ENCODE data around the gene INSYN2B. TPM values are rescaled to one million over a fixed set of nuclear protein-coding genes. Genes with fewer than 3 reads are reported as not detected.
A peak's percentile ranks its signal among the peaks of the same experiment; 100 is the strongest.

INSYN2B gene
- not detected for total RNA-seq
- total RNA-seq (2013): not detected

- ATAC-seq: peak in 2 of 3 donors; percentile 27 to 46
- Histone ChIP-seq H3K27ac (ENCODE audit: low read length) (no peak within 1 kb of the TSS), H3K36me3 (ENCODE audit: control insufficient read depth, insufficient read depth, low read length) (peaks cover 24% of the 10 kb centered on the region), H3K4me3 (ENCODE audit: low read length) (no peak within 1 kb of the TSS), H3K4me1 (ENCODE audit: control insufficient read depth, insufficient read depth, low read length) (no peaks in the 10 kb centered on the region), H3K9me3 (ENCODE audit: control insufficient read depth, insufficient read depth, low read length) (no peaks in the 10 kb centered on the region), H3K27me3 (ENCODE audit: control insufficient read depth, insufficient read depth, low read length) (no peaks in the 10 kb centered on the region)
- intact Hi-C loops (cut with micrococcal nuclease): no loop called here
- no peak within 1 kb of the TSS for H3K27ac Mint-ChIP-seq
- H3K4me3 Mint-ChIP-seq: no peak within 1 kb of the TSS
- TF ChIP-seq CTCF (IDR thresholded peaks at IDR 0.05): no peak
- H3K27me3 Mint-ChIP-seq (ENCODE audit: low read depth in 2 of 2): no peaks in the 10 kb centered on the region
- peaks cover 12% of the 10 kb centered on the region for H3K36me3 Mint-ChIP-seq
- 98% methylated on average over 6 of the region's 11 CpGs for WGBS (ENCODE audit: insufficient coverage)
- DNase-seq: peak in 1 of 2 donors; percentile 15
- H3K9me3 Mint-ChIP-seq: no peaks in the 10 kb centered on the region
- H3K4me1 Mint-ChIP-seq: peaks cover 27 to 38% of the 10 kb centered on the region in 2 donors
Measured at GRCh38 chr5:169980418-169981053, at the start of gene INSYN2B. Gene INSYN2B, minus strand, starts transcription at chr5:169980495. Its CDS starts 96,597 bp downstream, at chr5:169883898.

GRCh38 chr5:170028124-170028523, 47.8 kb upstream of the INSYN2B start:
- peaks cover 33% of the 10 kb centered on the region for H3K36me3 Mint-ChIP-seq
- no peak for TF ChIP-seq CTCF (IDR thresholded peaks at IDR 0.05)
- no peak overlapping the region for H3K4me3 ChIP-seq (ENCODE audit: low read length)

GRCh38 chr5:170025853-170026252, 45.6 kb upstream of the INSYN2B start:
- DNase-seq (no peak), ATAC-seq (no peak)
- Mint-ChIP-seq H3K4me1 (peaks cover 0 to 5% of the 10 kb centered on the region in 2 donors), H3K4me3 (no peak overlapping the region), H3K27me3 (ENCODE audit: low read depth in 2 of 2) (no peaks in the 10 kb centered on the region), H3K27ac (no peak overlapping the region), H3K36me3 (peaks cover 40% of the 10 kb centered on the region), H3K9me3 (no peaks in the 10 kb centered on the region)
- Histone ChIP-seq H3K36me3 (ENCODE audit: control insufficient read depth, insufficient read depth, low read length) (peaks cover 69% of the 10 kb centered on the region), H3K4me1 (ENCODE audit: control insufficient read depth, insufficient read depth, low read length) (no peaks in the 10 kb centered on the region), H3K4me3 (ENCODE audit: low read length) (no peak overlapping the region), H3K9me3 (ENCODE audit: control insufficient read depth, insufficient read depth, low read length) (no peaks in the 10 kb centered on the region), H3K27me3 (ENCODE audit: control insufficient read depth, insufficient read depth, low read length) (no peaks in the 10 kb centered on the region), H3K27ac (ENCODE audit: low read length) (no peak overlapping the region)
- intact Hi-C loops (cut with micrococcal nuclease): no loop called here
- TF ChIP-seq CTCF (IDR thresholded peaks at IDR 0.05): no peak
- 97% methylated on average over 8 of the region's 8 CpGs for WGBS (ENCODE audit: insufficient coverage)

More at GRCh38 chr5:170028124-170028523, 47.8 kb upstream of the INSYN2B start:
- peaks cover 58% of the 10 kb centered on the region for H3K36me3 ChIP-seq (ENCODE audit: control insufficient read depth, insufficient read depth, low read length)
- ATAC-seq (no peak), DNase-seq (no peak)
- intact Hi-C loops (cut with micrococcal nuclease): no loop called here
- no peaks in the 10 kb centered on the region for H3K4me1 ChIP-seq (ENCODE audit: control insufficient read depth, insufficient read depth, low read length)
- H3K27me3 Mint-ChIP-seq (ENCODE audit: low read depth in 2 of 2): no peaks in the 10 kb centered on the region
- H3K27ac ChIP-seq (ENCODE audit: low read length): no peak overlapping the region
- H3K27ac Mint-ChIP-seq: peak overlapping the region in 1 of 2 donors; percentile 20
- WGBS (ENCODE audit: insufficient coverage): 90% methylated on average over 2 of the region's 2 CpGs
- H3K27me3 ChIP-seq (ENCODE audit: control insufficient read depth, insufficient read depth, low read length): no peaks in the 10 kb centered on the region
- H3K4me1 Mint-ChIP-seq: peaks cover 0 to 5% of the 10 kb centered on the region in 2 donors
- no peaks in the 10 kb centered on the region for H3K9me3 ChIP-seq (ENCODE audit: control insufficient read depth, insufficient read depth, low read length)
- no peak overlapping the region for H3K4me3 Mint-ChIP-seq
- no peaks in the 10 kb centered on the region for H3K9me3 Mint-ChIP-seq

GRCh38 chr5:170021506-170021905, 41.2 kb upstream of the INSYN2B start:
- Histone ChIP-seq H3K4me3 (ENCODE audit: low read length) (no peak overlapping the region), H3K9me3 (ENCODE audit: control insufficient read depth, insufficient read depth, low read length) (no peaks in the 10 kb centered on the region), H3K27me3 (ENCODE audit: control insufficient read depth, insufficient read depth, low read length) (no peaks in the 10 kb centered on the region), H3K36me3 (ENCODE audit: control insufficient read depth, insufficient read depth, low read length) (peaks cover 76% of the 10 kb centered on the region), H3K4me1 (ENCODE audit: control insufficient read depth, insufficient read depth, low read length) (no peaks in the 10 kb centered on the region), H3K27ac (ENCODE audit: low read length) (no peak overlapping the region)
- intact Hi-C loops (cut with micrococcal nuclease): no loop called here
- Mint-ChIP-seq H3K9me3 (no peaks in the 10 kb centered on the region), H3K27ac (no peak overlapping the region), H3K4me3 (no peak overlapping the region), H3K36me3 (peaks cover 23% of the 10 kb centered on the region), H3K4me1 (no peaks in the 10 kb centered on the region), H3K27me3 (ENCODE audit: low read depth in 2 of 2) (no peaks in the 10 kb centered on the region)
- DNase-seq: no peak
- no peak for ATAC-seq
- 97% methylated on average over 8 of the region's 8 CpGs for WGBS (ENCODE audit: insufficient coverage)
- no peak for TF ChIP-seq CTCF (IDR thresholded peaks at IDR 0.05)

Measured in natural killer cell (primary cell).